Dermis blood vessel endothelial cell (primary cell): ENCODE measurements around the gene EPHA2. TPM values are rescaled to one million over a fixed set of nuclear protein-coding genes. Genes with fewer than 3 reads are reported as not detected.

Experiments
- DNase-seq: peaks from one replicate; pipeline ENCODE4 v3.0.0; 2010
- total RNA-seq: library from RNA; depleted of rRNA; stranded (reverse); fragments of >200 nt; gene quantifications from 2 replicates; pipeline ENCODE4 v1.2.3, GENCODE V29; 2014

Gene EPHA2
- total RNA-seq, 1 donor from 2014 or later, result 121 TPM

DNA sequence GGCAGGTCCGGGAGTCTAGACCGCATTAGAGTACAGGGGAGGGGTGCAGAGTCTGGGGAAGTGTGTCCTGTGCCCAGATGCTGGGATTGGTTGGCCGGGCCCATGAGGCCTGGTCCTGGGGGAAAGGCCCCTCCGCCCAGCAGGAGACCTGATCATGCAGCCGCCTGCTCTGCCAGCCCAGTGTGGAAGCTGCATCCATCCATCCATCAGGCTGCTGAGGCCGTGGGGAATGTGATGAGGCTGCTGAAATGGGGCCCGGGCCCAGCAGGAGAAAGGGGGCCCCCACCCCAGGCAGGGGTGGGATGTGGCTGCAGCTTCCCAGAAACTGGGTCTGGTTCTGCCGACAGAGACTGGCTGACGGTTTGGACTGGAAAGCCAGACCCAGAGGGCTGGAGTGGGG, 37.2 kb downstream of the EPHA2 start:
- no peak for DNase-seq

DNA sequence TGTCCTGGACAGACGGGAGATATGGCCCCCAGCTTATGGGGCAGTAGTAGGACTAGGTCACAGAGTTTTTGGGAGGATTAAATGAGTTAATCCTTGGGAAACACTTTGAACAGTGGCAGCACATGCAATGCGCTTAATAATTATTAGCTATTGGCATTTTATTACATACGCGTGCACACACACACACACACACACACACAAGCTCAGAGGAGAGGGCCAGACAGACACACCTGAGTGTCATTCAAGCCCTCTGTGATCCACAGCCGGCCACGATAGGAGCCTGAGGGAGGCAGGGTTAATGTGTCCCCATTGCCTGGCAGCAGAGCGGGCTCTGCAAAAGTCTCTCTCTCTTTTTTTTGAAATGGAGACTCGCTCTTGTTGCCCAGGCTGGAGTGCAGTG, 37.9 kb downstream of the EPHA2 start:
- no peak for DNase-seq

DNA sequence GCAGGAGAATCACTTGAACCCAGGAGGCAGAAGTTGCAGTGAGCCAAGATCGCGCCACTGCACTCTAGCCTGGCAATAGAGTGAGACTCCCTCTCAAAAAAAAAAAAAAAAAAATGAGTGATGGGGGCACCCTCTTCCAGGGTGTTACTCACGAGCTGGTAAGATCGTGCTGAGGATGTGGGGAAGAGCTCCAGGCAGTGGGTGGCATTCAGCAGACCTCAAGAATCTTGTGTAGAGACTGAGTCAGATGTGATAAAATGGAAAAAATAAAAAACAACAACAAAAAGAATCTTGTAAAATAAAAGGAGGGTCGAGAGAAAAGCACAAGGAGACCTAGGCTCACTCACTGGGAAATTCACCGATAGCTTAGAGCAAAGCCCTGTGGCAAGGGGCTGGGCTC, 38.5 kb downstream of the EPHA2 start:
- DNase-seq, result no peak

DNA sequence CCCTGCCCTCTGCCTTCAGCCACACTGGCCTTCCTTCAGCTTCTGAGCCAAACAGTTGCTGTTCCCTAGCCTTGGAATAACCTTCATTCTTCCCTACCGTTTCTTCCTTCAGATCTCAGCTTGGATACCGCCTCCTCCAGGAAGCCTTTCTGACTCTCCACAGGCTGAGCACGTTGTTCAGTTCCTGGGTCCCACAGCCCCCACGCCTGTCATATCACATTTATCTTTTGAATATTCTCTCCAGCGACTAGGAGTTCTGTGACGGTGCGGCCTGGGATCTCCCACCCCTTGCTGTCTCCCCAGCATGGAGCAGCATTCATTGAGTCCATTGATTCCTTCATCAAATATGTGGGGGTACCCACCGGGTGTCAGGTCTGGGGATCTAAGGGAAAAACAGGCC, 39.2 kb downstream of the EPHA2 start:
- no peak for DNase-seq

DNA sequence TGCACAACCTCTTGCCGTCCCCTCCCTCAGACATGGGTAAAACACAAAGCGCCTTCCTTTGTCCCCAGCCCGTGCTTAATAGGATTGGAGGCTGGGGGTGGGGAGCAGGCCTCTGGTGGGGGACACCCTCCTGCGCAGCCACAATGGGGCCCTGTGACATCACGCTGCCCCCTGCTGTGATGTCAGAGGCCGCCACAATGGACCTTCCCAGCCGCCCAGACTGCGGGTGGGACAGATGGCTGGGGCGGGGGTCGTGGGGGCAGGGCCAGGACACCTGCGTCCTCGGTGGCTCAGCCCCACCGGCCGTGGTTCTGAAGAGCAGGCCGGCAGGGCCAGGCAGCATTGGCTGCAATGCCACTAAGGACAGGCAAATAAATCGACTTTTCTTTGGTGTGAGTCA, 39.9 kb downstream of the EPHA2 start:
- no peak for DNase-seq

DNA sequence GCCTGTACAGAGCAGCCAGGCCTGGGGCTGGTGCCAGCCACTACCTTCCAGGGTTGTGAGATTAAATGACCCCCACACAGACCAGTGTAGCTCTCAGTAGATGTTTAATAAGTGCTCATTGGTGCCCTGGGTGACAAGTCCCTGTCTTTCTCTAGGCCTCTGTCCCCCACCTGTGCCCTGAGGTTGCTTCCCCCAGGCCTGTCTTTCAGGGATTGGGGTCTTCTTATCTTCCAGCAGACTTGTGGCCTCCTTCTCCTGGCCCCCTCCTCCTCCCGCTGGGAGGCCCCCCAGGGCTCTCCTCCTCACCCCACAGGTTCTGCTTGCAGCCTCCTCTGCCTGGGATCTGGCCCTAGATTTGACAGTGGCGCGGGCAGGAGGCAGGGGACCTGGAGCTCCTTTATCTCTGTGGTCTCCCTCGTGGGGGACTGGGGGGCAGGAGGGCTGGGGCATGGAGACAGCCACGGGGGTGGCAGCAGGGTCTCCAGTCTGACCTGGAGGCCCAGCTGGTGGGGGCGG, 40.3 kb downstream of the EPHA2 start:
- no peak for DNase-seq

DNA sequence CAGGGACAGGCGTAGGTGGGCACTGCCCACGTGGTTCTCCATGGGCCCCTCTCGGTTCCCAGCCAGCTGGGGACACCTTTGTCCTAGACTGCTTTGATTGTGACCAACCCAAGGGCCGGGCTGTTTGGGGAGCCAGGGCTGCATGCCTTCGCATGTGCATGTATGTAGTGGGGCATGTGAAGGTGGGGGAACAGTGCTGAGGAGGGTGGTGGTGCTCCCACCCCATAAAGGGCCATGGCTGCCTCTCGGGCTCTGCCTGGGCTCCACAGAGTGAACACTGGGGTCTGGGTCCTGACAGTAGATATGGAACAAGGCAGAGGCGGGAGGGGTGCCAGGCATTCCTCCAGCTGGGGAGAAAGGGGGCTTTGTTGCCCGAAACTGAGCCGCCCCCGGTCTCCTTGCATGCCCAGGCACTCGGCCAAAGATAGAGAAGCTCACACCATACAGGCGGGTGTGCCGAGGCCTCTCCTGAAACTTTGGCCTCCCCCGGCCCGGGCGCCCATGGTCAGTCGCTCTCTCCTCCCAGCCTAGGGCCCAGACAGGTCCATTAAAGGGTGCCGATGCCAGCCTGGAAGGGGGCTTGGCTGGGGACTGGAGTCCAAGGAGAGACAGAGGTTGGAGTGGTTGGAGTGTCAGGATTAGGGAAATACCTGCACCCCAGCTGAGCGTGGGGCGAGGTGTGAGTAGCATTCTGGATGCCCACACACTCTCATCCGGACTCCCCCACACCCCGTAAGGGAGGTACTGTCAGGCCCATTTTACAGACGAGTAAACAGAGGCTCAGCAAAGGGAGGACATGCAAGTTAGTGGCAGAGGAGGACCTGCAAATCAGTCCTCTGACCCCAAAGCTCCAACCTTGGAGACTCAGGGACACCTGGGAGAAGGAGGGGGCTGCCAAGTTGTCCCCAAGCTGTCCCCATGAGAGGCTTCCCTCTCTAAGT, 41.1 kb downstream of the EPHA2 start:
- DNase-seq, result no peak

DNA sequence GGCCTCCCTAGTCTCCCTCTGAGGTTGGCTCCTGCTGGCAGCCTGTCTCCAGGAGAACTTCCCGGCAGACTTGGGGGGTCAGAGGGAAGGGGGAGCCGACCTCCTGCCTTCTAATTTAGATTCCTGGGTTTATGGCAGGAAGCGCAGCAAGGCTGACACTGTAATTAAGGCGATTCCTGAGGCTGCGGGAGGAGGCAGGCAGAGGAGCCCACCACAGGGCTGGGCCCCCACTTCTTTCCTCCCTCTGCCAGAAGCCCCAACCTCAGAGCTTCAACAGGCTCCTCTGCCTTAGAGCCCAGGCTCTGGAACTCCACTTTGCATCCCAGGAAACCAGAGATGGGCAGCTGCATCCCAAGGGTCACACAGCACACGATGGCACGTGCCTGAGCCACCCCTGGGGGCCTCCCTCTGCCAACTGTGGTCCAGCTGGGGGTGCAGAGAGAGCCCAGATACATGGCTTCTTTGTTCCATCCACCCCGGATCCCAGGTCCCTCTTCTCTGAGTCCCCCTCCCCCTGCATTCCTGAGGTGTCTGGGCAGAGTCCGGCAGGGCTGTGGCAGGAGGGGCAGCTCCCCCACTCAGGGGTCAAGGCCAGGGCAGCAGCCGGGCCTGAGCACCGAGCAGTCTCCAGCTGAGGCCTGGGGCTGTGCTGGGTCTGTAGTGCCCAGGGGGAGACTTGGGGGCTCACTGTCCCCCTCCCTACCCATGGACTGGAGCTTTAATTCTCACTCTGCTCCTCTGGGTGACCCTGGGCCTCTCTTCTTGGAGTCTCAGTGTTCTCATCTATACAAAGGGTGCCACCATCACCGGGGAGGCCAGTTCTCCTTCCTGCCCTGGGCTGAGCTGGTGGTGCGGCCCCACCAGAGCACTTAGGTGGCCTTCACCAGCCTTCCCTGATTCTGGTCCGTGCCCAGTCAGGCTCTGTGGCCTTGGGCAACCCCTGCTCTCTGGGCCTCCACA, 43.0 kb downstream of the EPHA2 start:
- no peak for DNase-seq

DNA sequence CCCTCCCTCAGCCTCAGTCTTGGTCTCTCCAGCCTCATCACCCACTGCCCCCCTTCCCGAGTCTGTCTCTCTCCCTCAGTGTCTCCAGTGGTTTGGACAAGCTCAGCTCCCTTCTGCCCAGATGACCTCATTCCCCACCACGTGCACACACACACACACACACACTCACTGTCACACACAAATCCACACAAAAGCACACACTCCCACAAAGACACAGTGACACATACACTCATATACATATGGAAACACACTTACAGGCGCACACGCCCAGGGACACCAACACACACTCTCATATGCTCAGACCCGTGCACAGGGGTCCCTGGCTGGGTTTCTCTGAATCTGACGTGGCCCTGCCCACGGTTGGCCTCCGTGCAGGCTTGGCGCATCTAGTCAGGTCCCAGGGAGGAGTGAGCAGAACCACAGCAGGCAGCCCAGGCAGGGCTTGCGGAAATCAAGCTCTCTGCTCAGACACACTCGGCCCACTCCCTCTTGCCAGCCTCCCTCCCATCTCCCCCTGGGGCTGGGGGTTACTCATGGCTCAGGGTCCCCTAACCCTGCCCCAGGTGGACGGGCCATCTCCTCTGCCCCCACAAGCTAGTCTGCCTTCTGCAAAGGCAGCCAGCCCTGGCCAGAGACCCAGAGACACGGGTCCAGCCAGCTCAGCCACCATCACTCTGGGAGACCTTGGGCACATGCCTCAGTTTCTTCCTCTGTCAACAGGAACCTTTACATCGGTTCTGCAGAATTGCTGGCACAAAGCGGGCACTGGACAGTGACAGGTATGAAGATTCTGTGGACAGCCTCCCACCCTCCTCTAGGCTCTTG, 43.9 kb downstream of the EPHA2 start:
- DNase-seq, result no peak

DNA sequence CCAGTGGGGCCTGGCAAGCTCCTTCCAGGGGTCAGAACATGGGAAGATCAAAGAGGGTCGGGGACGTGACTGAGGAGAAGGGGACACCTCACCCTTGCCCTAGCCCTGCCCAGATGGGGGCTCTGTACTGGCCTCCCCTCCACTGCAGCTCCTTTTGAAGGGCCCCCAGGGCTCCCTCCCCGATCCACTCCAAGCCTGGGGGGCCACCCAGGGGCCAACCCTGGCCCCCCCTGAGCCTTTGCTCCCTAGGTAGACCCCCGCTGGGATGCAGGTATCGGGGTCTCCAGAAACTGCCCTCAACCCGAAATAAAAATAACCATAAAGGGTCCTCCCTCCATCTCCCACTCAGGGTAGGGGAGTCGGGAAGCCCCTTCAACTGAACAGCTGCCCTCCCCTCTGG, 45.0 kb downstream of the EPHA2 start:
- DNase-seq, result no peak

DNA sequence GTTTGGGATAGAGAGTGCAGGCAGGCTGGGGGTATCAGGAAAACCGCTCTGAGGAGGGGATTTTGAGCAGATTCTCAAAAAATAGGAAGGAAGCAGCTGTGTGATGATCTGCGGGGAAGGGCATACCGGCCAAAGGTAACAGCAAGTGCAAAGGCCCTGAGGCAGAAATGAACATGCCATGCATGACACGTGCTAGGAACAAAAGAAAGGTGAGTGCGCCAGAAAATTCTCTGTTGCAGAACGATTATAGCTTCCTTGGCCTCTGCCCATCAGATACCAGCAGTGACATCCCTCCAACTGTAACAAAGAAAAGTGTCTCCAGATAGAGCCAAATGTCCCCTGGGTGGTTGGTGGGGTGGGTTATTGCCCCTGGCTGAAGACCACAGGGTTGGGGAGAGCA, 45.4 kb downstream of the EPHA2 start:
- no peak for DNase-seq

DNA sequence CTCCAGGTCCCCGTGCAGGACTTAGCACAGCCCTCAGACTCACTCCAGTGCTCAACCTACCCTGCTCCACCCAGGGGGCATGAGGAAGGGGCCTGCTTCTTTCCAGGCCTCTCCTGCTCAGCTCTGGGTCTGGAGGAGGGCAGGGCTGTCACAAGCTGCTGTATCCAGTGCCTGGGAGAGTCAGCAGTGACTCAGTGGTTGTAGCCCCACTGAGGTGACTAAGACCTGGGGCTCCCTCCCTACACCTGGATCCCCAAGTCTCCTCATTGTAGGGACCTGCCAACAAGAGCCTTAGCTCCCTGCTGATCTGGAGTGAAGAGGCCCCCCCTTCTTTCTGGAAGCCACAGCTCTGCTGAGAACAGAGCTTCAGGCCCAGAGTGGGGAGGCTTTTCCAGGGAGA, 46.3 kb downstream of the EPHA2 start:
- no peak for DNase-seq

DNA sequence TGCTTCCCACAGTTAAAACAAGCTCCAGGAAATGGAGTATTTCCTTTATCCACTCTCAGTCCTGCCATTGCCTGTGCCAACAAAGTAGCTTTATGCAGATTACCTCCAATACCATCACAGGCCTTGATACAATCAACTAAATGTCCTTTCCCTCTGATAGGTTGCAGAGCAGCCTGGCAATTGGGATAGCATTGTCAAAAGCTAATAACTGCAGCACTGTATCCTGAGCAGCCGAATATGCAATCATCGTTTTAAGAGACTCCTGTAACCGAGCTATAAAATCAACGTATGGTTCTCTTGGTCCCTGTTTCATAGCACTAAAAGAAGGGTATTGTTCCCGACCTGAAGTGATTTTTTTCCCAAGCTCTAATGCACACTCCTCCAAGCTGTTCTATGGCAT, 48.8 kb downstream of the EPHA2 start:
- peak; percentile 36 for DNase-seq

DNA sequence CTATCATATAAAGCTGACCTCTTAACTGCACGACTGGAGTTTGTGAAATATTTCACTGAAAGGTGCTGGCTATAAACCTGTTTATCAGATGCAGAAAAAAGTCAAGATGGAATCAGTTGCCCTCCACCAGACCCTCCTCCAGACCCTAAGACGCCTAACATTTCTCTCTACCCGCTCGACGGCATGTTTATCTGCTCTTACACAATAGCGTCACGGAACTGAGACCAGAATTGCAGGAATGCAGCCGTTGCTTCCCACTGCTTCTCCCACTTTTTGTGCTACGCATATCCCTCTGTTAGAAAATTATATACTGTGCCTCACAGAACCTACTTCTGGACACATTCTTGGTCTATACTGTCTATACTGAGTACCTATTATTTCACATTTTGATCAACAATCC, 54.2 kb downstream of the EPHA2 start:
- DNase-seq, result no peak

DNA sequence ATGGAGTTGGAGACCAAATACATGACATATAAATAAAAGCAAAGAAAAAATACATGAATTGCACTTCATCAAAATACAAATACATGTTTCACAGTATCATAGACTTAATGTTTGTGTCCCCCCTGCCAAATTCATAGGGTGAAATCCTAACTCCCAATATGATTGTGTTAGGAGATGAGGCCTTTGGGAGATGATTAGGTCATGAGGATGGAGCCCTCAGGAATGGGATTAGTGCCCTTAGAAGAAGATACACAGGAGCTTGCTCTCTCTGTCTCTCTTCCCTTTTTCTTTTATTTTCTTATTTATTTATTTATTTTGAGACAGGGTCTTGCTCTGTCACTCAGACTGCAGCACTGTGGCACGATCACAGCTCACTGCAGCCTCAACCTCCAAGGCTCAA, 56.5 kb downstream of the EPHA2 start:
- DNase-seq, result no peak

DNA sequence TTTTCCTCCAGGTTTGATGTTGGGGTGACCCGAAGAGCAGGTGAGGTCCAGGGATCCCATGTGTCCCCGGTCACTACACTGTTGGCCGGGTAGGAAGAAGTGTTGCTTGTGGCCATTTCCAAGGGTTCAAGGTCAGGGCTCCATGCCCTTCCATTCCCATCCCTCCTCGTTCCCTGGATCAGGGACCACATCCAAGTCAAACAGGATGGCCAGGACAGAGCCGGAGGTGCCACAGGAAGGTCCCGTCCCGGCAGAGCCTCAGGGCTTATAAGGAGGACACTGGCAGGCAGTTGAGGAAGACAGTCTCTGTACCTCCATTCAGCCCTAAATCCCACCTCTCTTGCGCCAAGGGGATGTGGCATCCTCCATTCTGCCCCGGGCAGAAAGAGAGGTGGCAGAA, 60.4 kb downstream of the EPHA2 start:
- no peak for DNase-seq

DNA sequence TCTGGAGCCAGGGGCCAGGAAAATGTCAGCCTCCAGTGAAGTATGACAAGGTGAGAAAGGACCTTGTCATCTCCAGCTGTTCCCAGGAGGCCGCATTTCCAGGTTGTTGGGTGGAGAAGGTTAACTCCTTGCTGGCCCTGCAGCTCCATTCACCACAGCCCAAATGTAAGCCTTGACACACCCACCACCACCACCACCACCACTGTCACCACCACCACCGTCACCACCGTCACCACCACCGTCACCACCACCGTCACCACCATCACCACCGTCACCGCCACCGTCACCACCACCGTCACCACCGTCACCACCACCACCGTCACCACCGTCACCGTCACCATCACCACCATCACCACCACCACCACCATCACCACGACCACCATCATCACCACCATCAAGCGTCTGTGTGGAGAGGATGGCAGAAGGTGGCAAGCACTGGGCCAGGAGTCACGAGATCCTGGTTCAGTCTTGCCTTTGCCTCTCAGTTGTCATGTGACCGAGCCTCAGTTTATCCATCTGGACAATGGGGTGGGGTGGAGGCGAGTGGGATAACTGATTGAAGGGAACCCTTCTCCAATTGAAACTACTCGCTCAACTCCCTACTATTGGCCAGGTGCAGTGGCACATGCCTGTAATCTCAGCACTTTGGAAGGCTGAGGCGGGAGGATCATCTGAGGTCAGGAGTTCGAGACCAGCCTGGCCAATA, 61.3 kb downstream of the EPHA2 start:
- DNase-seq, result no peak

DNA sequence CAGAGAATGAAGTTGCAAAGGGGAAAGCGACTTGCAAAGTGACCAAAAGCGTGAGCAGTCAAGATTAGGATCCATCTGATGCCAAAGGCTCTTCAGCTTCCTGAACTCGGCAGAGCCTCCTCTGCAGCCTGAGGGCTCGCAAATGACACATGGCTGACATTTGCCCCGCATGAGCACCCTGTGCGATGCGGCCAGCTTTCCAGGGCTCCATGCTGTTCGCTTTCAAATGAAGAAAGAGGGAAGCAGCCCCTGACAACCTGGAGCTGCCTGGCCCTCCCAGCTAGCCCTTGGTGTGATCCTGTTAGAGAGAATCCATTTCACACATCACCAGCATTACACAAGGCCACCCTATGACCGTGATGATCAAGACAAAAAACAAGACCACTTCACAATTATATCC, 62.3 kb downstream of the EPHA2 start:
- no peak for DNase-seq

DNA sequence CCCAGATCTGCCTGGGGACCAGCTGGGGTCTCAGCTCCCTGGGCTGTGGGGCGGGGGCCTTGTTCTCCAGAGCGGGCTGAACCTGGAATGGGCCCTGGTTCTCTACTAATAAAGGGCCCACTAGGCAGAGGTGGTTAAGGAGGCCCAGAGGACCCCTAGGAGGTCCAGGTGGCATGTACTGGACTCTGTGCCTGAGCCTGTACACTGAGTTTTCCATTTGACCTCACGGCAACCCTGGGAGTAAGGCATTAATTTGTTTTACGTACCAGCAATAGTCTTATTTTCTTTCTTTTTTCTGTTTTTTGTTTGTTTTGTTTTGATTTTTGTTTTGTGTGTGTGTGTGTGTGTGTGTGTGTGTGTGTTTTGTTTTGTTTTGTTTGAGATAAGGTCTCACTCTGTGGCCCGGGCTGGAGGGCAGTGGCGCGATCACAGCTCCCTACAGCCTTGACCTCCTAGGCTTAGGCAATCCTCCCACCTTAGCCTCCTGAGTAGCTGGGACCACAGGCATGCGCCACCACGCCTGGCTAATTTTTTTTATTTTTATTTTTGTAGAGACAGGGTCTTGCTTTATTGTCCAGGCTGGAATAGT, 62.9 kb downstream of the EPHA2 start:
- DNase-seq, result no peak

DNA sequence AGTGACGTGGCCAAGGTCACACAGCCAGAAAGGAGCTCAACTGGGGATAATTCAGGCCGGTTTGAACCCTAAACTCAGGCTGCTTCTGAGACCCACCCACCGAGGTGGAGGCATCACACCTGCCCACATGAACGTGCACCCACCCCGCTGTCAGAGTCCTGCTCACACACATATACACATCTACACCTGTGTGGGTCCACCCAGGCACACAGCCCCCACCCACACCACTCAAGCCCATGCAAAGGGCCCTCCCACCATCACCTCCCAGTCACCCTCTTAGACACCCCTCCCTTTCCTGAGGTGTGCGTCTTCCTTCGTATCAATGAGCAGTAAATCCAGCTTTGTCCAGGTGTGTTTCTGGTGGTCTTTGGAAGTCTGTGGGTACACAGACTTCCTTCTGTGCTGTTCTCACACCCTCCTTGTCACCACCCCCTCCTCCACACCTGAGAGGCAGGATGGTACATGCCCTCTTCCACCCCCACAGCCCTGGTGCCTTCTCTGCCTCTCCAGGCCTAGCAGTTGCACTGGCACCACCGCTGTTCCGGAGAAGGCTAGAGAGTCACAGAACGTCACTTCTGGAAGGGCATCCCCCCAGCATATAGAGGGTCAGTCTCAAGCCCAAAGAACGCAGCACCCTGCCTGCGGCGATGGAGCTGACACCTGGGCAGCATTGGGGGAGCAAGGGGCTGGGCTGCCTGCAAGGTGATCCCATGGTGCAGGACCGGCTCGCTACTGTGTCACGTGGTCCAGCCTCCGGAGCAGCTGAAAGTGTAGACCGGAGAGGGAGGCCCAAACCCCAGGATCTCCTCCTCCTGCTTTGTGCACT, 63.6 kb downstream of the EPHA2 start:
- DNase-seq, result no peak

DNA sequence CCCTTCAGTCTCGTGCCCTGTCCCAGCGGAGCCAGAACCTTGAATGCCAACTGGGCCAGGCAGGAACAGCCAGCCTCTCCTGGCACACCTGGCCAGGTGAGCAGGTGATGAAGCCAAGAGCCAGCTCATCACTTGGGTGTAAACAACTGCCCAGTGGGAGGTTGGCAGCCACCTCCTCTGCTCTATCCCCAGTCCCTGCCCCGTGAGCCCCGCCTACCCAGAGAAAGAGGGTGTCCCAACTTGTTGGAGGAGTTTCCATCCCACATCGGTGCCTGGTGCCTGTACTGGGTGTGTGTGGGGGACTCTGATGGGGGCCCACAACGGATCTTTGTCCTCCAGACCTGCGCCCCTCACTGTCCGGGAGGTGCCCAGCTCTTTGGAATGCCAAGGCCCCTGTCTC, 64.6 kb downstream of the EPHA2 start:
- no peak for DNase-seq
